SU-DHL-6 (cell line): Measurements from ENCODE around the gene ARHGAP20.

Experiments used
- H2AFZ ChIP-seq: fragments of 200-600 bp; sonication (generic); 2 replicates; pipeline ENCODE4 v1.6.1; 2014; ENCODE audit warnings: low read depth, mild to moderate bottlenecking, moderate library complexity, mixed read lengths, antibody characterized with exemption, low read length; ENCODE audit not compliant: severe bottlenecking
- H3F3A ChIP-seq: fragments of 200-600 bp; shearing (Covaris generic); 2 replicates; pipeline ENCODE4 v1.6.0; 2016; ENCODE audit warnings: antibody characterized with exemption, mild to moderate bottlenecking; ENCODE audit not compliant: insufficient read depth
- H3K27ac ChIP-seq: fragments of 200-600 bp; sonication (generic); 2 replicates; pipeline ENCODE4 v1.5.1; 2016; ENCODE audit warnings: low read depth, mild to moderate bottlenecking, low read length, moderate library complexity, mixed read lengths
- H3K27me3 ChIP-seq: fragments of 200-600 bp; sonication (generic), shearing (Covaris generic); 2 replicates; pipeline ENCODE4 v1.6.0; 2014; ENCODE audit warnings: mild to moderate bottlenecking, low read length
- H3K36me3 ChIP-seq: fragments of 200-600 bp; sonication (generic); 2 replicates; pipeline ENCODE4 v1.6.1; 2014; ENCODE audit warnings: mild to moderate bottlenecking, low read length, mixed read lengths
- H3K4me2 ChIP-seq: fragments of 300-600, 200-600 bp; shearing (Covaris generic), sonication (generic); 2 replicates; pipeline ENCODE4 v1.6.0; 2014; ENCODE audit warnings: low read length, low read depth, mild to moderate bottlenecking; ENCODE audit not compliant: poor library complexity, severe bottlenecking
- H3K4me3 ChIP-seq: fragments of 200-600 bp; sonication (generic); 2 replicates; pipeline ENCODE4 v1.5.1; 2014; ENCODE audit warnings: antibody characterized with exemption, low read length, mild to moderate bottlenecking, mixed read lengths; ENCODE audit not compliant: insufficient read depth, poor library complexity, severe bottlenecking
- H3K79me2 ChIP-seq: fragments of 200-600 bp; sonication (generic); 2 replicates; pipeline ENCODE4 v1.6.1; 2014; ENCODE audit warnings: mild to moderate bottlenecking, low read length, moderate library complexity; ENCODE audit not compliant: insufficient read depth
- H3K9ac ChIP-seq: fragments of 200-600 bp; sonication (generic); 2 replicates; pipeline ENCODE4 v1.7.0; 2014; ENCODE audit warnings: mild to moderate bottlenecking, low read length
- H3K9me2 ChIP-seq: fragments of 200-600 bp; sonication (generic); replicated peaks from 2 replicates; pipeline ENCODE4 v1.6.1; 2014; ENCODE audit warnings: low read length; ENCODE audit not compliant: insufficient read depth
- H3K9me3 ChIP-seq: fragments of 200-600 bp; sonication (generic); 2 replicates; pipeline ENCODE4 v1.6.1; 2014; ENCODE audit warnings: low read length, mixed read lengths; ENCODE audit not compliant: insufficient read depth
- H4K20me1 ChIP-seq: fragments of 200-600 bp; sonication (generic); 2 replicates; pipeline ENCODE4 v1.6.1; 2014; ENCODE audit warnings: low read depth, mild to moderate bottlenecking, antibody characterized with exemption, low read length, moderate library complexity, mixed read lengths
- CTCF ChIP-seq: fragments of 200-600 bp; sonication (generic); IDR thresholded peaks from one replicate; pipeline ENCODE4 v1.5.1; 2017; ENCODE audit warnings: antibody characterized with exemption, mild to moderate bottlenecking, low read length, moderate library complexity; ENCODE audit not compliant: insufficient read depth, poor library complexity, severe bottlenecking
- EZH2phosphoT487 ChIP-seq: fragments of 200-600 bp; sonication (generic), shearing (Covaris generic); conservative IDR thresholded peaks from 2 replicates; pipeline ENCODE4 v1.6.1; 2018; ENCODE audit warnings: mild to moderate bottlenecking, antibody characterized with exemption, low read length, moderate library complexity, mixed read lengths

ARHGAP20 gene

GRCh38 chr11:110720431-110721275 is 8.4 kb upstream of the ARHGAP20 start:
- Histone ChIP-seq H3K4me2 (no peak overlapping the region), H3F3A (no peaks in the 10 kb centered on the region), H3K4me3 (no peak overlapping the region), H3K27me3 (no peaks in the 10 kb centered on the region), H3K9ac (no peak overlapping the region), H3K36me3 (no peaks in the 10 kb centered on the region), H3K79me2 (no peaks in the 10 kb centered on the region), H3K9me3 (no peaks in the 10 kb centered on the region), H4K20me1 (no peaks in the 10 kb centered on the region), H3K9me2 (no peaks in the 10 kb centered on the region; the same call in 1 of the 2 replicates), H2AFZ (no peak overlapping the region), H3K27ac (no peak overlapping the region)
- TF ChIP-seq EZH2phosphoT487 (no peak), CTCF (no peak)

GRCh38 chr11:110716361-110716760 is 4.1 kb upstream of the ARHGAP20 start:
- H3K79me2 ChIP-seq: no peaks in the 10 kb centered on the region

GRCh38 chr11:110715541-110715940 is 3.3 kb upstream of the ARHGAP20 start:
- H3K4me3 ChIP-seq: no peak overlapping the region
- no peaks in the 10 kb centered on the region for H3K27me3 ChIP-seq
- H3K9ac ChIP-seq: no peak overlapping the region
- H3F3A ChIP-seq: no peaks in the 10 kb centered on the region
- H3K79me2 ChIP-seq: no peaks in the 10 kb centered on the region
- no peak overlapping the region for H2AFZ ChIP-seq
- no peak for TF ChIP-seq CTCF
- TF ChIP-seq EZH2phosphoT487: no peak
- H3K27ac ChIP-seq: no peak overlapping the region
- H3K9me3 ChIP-seq: no peaks in the 10 kb centered on the region
- H3K9me2 ChIP-seq: no peaks in the 10 kb centered on the region; the same call in 1 of the 2 replicates
- H3K36me3 ChIP-seq: no peaks in the 10 kb centered on the region
- no peaks in the 10 kb centered on the region for H4K20me1 ChIP-seq
- no peak overlapping the region for H3K4me2 ChIP-seq

More at GRCh38 chr11:110716361-110716760, 4.1 kb upstream of the ARHGAP20 start:
- no peaks in the 10 kb centered on the region for H3K36me3 ChIP-seq
- TF ChIP-seq CTCF (no peak), EZH2phosphoT487 (no peak)
- no peaks in the 10 kb centered on the region for H3K27me3 ChIP-seq
- H3K9me3 ChIP-seq: no peaks in the 10 kb centered on the region
- H3K27ac ChIP-seq: no peak overlapping the region
- no peaks in the 10 kb centered on the region; the same call in 1 of the 2 replicates for H3K9me2 ChIP-seq
- H2AFZ ChIP-seq: no peak overlapping the region
- H3K9ac ChIP-seq: no peak overlapping the region
- no peak overlapping the region for H3K4me2 ChIP-seq
- no peak overlapping the region for H3K4me3 ChIP-seq
- H3F3A ChIP-seq: no peaks in the 10 kb centered on the region
- H4K20me1 ChIP-seq: no peaks in the 10 kb centered on the region
